AG04449 (cell line): Measurements from ENCODE around the gene EIF5A.

Experiments used
- CTCF ChIA-PET: fragments of 350-600 bp; formaldehyde crosslinking; extraction: SDS; loops from one replicate; lab custom pipeline; 2021; ENCODE audit warnings: antibody characterized with exemption; lab: Yijun Ruan, JAX
- POLR2A ChIA-PET: fragments of 400-600, 350-600 bp; formaldehyde crosslinking; extraction: SDS; loops from one replicate; lab custom pipeline; 2020; ENCODE audit warnings: antibody characterized with exemption, inconsistent platforms; lab: Yijun Ruan, JAX
- DNase-seq: peaks from one replicate; pipeline ENCODE4 v3.0.0-alpha.2; 2010; ENCODE audit warnings: low read depth, low spot score
- H3K4me3 ChIP-seq: 2 replicates; pipeline ENCODE4 v1.5.1; 2011; ENCODE audit warnings: low read depth, mild to moderate bottlenecking, control low read depth, low read length
- CTCF ChIP-seq: IDR thresholded peaks from one replicate; pipeline ENCODE4 v1.5.1; 2011; ENCODE audit warnings: mild to moderate bottlenecking, moderate library complexity, low read length, control low read depth, inconsistent platforms; ENCODE audit not compliant: insufficient read depth; ENCODE audit errors: missing control alignments

Gene EIF5A

GRCh38 chr17:7348478-7349242, 41.2 kb downstream of the EIF5A start:
- no peak for TF ChIP-seq CTCF
- no peak overlapping the region for H3K4me3 ChIP-seq
- CTCF ChIA-PET = interaction anchor here (0.7 to 8.6 kb wide), 13 partner anchors 10 to 303 kb away, joined by 3 to 53 read pairs (median 4); partner anchors contain the start of genes NEURL4, SENP3 and SLC2A4
- POLR2A ChIA-PET = interaction anchor here (0.5 to 1.4 kb wide), 5 partner anchors 19 to 227 kb away, joined by 3 to 4 read pairs (median 3); partner anchors contain the start of gene POLR2A
- no peak for DNase-seq

GRCh38 chr17:7351665-7352502, 44.5 kb downstream of the EIF5A start, which contains the start of gene KCTD11:
Gene KCTD11 (plus strand): TSS chr17:7352162.
- H3K4me3 ChIP-seq = peak within 1 kb of the TSS; percentile 96
- peak; percentile 62 for DNase-seq
- POLR2A ChIA-PET = interaction anchor here (0.6 to 2.0 kb wide), 5 partner anchors 22 to 236 kb away, joined by 3 to 11 read pairs (median 3); partner anchors contain the start of genes NEURL4, POLR2A and SLC2A4
- peak; percentile 75 for TF ChIP-seq CTCF
- CTCF ChIA-PET = interaction anchor here (0.7 to 5.4 kb wide), 7 partner anchors 10 to 209 kb away, joined by 3 to 67 read pairs (median 7); partner anchors contain the start of genes FGF11, PLSCR3, SENP3 and TMEM102

- ChIA-PET POLR2A (interaction anchor here (0.5 to 2.7 kb wide), 2 partner anchors 73 to 132 kb away, joined by 3 to 10 read pairs; partner anchors contain the start of gene POLR2A), CTCF (interaction anchor here (0.7 to 5.4 kb wide), 4 partner anchors 10 to 208 kb away, joined by 4 to 67 read pairs (median 34); partner anchors contain the start of genes FGF11, SENP3 and TMEM102)
- no peak for DNase-seq
These were observed 45.1 kb downstream of the EIF5A start for GRCh38 chr17:7352503-7352889.

GRCh38 chr17:7352910-7353635, 45.6 kb downstream of the EIF5A start:
- POLR2A ChIA-PET = interaction anchor here (0.5 to 2.7 kb wide), 2 partner anchors 74 to 131 kb away, joined by 3 to 10 read pairs; partner anchors contain the start of gene POLR2A
- CTCF ChIA-PET = interaction anchor here (1.2 to 5.4 kb wide), 5 partner anchors 9 to 208 kb away, joined by 4 to 67 read pairs (median 42); partner anchors contain the start of genes FGF11, SENP3 and TMEM102
- TF ChIP-seq CTCF = no peak
- H3K4me3 ChIP-seq = peak overlapping the region; percentile 96
- DNase-seq = no peak

More at GRCh38 chr17:7352503-7352889, 45.1 kb downstream of the EIF5A start:
- no peak for TF ChIP-seq CTCF
- peak overlapping the region; percentile 96 for H3K4me3 ChIP-seq

GRCh38 chr17:7354262-7354843, 46.9 kb downstream of the EIF5A start:
- H3K4me3 ChIP-seq = peak overlapping the region; percentile 9; the same call in 1 of the 2 replicates
- no peak for DNase-seq
- ChIA-PET POLR2A (interaction anchor here (1.1 to 2.7 kb wide), 2 partner anchors 26 to 130 kb away, joined by 3 to 10 read pairs; partner anchors contain the start of gene POLR2A), CTCF (interaction anchor here (0.9 to 5.4 kb wide), 10 partner anchors 8 to 207 kb away, joined by 3 to 67 read pairs (median 10); partner anchors contain the start of genes FGF11, SENP3, SPEM2 and TMEM102)
- no peak for TF ChIP-seq CTCF
